GM12892 (cell line): ENCODE data around the gene PLEKHM3.

Experiments
- POLR2A ChIP-seq: IDR thresholded peaks from 2 replicates; pipeline ENCODE4 v1.6.1; 2011; ENCODE audit warnings: low read depth, low read length, control low read depth
- POLR2AphosphoS5 ChIP-seq: IDR thresholded peaks from 2 replicates; pipeline ENCODE4 v1.6.1; 2011; ENCODE audit warnings: low read depth, low read length, control low read depth
- TAF1 ChIP-seq: IDR thresholded peaks from 2 replicates; pipeline ENCODE4 v1.6.1; 2011; ENCODE audit warnings: low read depth, mild to moderate bottlenecking, control low read depth, low read length, borderline replicate concordance

DNA sequence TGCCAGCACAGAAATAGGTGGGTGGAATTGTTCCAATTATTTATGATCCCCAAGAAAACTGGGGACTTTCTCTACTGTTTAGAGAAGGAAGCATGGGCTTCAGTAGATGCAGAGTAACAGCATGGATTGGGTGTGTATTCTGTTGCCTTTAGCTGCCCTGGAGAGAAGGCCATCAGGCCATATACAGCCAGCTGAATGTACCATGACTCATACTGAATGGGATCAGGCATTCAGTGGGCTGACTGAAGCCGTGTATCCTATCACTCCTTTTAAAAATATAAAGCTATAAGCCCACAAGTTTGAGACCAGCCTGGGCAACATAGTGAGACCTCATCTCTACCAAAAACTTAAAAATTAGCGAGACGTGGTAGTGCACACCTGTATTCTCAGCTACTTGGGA, 16.7 kb upstream of the PLEKHM3 start:
- no peak for TF ChIP-seq POLR2A
- TF ChIP-seq POLR2AphosphoS5, result no peak
- no peak for TF ChIP-seq TAF1
